NCI-H1436 treated with DMSO at 0.1 percent for 48 hours (cell line): ENCODE data around the gene ATP9A.
"Not testable (repeated sequence)": the region's sequence is repeated elsewhere in the genome, so short reads cannot be mapped to it uniquely, and the experiment has no call there.

Experiments used
- DNase-seq: peaks from one replicate; lab custom pipeline; 2025; lab: John Stamatoyannopoulos, UW

Gene ATP9A

DNA sequence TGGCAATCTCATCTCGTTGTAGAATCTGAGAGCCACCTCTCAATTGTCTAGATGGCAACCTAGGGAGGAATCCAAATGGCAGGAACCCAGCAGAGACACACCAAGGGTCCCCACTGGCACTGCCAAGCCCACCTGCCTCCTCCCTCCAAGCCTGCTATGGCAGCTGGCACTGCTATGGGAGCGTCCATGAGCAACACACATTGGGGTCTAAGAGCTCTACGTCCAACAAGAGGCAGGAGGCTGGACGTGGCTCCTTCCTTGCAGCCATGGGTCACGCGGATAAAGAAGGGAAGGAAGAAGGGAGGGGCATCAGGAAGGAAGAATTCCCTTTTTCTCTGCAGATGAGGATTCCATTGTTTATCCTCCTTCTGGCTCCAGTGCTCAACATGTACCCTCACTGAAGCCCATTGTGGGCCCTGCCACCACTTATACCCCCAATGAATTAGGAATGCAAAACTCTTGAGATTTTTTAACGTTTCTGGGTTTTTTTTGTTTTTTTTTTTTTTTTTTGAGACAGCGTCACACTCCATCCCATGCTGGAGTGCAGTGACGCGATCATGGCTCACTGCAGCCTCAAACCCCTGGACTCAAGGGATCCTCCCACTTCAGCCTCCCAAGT, 17.3 kb downstream of the ATP9A start:
- DNase-seq, result no peak

DNA sequence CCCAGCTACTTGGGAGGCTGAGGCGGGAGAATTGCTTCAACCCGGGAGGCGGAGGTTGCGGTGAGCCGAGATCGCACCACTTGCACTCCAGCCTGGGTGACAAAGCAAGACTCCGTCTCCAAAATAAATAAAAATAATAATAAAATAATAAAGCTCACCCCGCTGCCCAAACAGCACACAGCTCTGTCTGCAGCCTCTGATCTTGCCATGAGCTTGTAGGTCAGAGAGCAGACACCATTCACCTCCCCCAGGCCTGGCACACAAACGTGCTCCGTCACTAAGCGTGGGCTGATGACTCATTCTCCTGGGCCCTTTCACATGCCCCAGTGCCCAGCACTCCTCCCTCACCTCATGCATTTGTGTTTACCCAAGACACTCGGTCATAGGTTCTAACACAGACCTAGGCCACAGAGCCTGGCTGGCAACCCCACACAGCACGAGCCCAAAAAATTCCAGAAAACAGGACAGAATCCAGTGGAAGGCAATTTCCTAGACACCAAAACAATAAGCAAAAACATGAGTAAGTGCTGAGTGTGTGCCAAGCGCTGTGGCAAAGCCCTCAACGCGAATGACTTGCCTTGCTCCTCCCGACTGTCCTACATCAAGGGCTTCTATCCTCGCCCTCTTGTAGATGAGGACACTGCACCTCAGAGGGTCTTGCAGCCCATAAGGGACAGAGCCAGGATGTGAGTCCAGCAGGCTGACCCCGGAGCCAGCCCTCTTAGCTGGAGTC, 18.0 kb downstream of the ATP9A start:
- no peak for DNase-seq

DNA sequence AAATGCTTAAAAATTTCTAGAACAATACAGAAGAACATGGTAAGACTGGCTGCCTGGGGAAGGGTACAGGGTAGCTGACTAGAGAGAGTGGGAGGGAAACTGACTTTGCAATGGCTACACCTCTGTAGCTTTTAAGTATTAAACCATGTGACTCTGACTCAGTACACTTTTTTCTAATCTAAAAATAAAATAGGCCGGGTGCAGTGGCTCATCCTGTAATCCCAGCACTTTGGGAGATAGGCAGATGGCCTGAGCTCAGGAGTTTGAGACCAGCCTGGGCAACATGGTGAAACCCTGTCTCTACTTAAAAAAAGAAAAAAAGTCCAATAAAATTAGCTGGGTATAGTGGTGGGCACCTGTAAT, 18.5 kb downstream of the ATP9A start:
- DNase-seq, result no peak

DNA sequence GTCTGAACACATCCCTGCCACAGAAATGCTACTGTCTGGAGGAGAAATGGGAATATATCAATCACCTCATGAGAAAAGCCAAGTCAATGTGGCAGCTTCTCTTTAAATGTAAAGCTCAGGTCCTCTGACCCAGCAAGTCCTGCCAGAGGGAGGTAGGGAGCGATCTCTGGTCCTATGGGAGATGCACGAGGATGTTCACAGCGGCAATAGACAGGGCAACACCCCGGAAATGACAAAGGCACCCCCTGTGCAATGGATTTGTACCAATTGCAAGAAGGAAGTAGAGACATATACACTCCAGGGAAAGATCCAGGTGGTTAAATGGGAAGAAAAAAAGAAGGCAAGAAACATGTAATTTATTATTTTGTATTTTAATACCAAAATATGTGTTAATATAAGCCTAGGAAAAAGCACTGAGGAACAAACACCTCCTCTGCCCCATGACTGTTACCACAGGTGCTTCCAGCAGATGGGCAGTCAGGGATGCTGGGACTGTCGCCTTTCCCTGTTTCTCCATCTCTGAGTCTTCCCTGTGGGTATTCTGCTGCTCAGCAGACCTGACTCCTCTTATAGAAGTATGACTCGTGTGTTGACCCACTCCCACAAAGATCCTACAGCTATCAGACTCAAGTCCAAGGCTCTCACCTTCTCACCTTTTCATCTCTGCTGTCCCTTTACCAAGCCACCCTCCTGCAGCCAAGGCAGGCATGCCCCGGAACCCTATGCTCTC, 20.8 kb downstream of the ATP9A start:
- no peak for DNase-seq

DNA sequence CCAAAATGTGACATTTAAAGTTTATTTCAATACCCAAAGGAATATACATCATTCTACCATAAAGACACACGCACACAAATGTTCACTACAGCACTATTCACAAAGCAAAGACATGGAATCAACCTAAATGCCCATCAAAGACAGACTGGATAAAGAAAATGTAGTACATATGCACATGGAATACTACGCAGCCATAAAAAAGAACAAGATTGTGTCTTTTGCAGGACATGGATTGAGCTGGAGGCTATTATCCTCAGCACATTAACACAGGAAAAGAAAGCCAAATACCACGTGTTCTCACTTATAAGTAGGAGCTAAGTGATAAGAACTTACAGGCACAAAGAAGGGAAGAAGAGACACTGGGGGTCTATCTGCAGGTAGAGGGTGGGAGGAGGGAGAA, 22.4 kb downstream of the ATP9A start:
- no peak for DNase-seq

DNA sequence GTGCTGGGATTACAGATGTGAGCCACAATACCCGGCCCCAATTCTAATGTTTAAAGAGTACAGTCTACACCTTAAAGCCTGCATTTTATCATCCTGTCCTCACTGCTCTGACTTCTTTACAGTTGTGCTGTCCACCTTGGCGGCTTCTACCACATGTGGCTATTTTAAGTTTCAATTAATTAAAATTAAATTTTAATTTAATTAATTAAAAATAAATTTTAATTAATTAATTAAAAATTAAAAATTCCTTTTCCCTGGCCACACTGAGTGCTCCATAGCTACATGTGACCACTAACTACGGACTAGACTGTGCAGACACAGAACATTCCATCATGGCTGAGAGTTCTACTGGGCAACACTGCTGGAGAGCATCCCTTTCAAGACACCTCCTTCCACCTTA, 27.4 kb downstream of the ATP9A start:
- no peak for DNase-seq

DNA sequence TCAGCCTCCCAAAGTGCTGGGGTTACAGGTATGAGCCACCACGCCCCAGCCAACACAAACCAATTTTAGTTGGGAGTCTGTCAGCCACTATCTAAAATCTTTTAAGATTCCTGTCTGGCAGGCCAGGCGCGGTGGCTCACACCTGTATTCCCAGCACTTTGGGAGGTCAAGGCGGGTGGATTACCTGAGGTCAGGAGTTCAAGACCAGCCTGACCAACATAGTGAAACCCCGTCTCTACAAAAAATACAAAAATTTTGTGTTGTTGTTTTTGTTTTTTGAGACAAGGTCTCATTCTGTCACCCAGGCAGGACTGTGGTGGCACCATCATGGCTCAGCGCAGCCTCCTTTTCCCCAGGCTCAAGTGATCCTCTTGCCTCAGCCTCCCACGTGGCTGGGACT, 27.9 kb downstream of the ATP9A start:
- DNase-seq, result not testable (repeated sequence)

DNA sequence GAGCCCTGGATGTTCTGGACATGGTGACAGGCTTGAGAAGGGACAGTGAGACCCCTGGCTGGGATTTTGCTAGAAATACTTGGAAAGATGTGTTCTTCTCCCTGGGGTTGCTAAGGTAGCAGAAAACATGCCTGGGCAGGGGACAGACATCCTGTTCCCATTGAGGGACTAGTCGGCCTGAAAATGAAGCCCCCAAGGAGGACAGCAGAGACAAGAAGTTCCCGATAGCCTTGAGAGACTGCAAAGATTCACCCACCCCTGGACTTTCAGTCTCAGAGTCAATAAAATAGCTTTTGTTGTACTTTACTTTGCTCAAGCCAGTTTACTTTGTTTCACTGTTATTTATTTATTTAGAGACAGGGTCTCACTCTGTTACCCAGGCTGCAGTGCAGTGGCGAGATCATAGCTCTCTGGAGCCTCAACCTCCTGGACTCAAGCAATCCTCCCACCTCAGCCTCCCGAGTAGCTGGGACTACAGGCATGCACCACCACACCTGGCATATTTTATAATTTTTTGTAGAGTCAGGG, 28.4 kb downstream of the ATP9A start:
- DNase-seq, result no peak

DNA sequence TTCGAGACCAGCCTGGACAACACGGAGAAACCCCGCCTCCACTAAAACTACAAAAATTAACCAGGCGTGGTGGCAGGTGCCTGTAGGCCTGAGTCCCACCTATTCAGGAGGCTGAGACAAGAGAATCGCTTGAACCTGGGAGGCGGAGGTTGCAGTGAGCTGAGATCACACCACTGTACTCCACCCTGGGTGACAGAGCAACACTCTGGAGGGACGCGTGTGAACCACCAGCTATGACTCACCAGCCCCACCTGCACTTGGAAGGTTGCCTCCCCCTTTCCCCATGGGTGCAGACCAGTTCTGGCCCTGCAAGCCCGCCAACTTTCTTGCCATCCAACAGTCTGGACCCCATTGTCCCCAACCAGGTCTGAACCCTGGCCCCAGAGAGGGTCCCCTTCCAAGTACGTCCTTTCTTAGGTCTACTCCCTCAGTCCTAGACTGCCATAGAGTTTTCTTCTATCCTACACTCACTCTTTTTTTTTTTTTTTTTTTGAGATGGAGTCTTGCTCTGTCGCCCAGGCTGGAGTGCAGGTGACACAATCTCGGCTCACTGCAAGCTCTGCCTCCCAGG, 29.2 kb downstream of the ATP9A start:
- DNase-seq, result no peak

DNA sequence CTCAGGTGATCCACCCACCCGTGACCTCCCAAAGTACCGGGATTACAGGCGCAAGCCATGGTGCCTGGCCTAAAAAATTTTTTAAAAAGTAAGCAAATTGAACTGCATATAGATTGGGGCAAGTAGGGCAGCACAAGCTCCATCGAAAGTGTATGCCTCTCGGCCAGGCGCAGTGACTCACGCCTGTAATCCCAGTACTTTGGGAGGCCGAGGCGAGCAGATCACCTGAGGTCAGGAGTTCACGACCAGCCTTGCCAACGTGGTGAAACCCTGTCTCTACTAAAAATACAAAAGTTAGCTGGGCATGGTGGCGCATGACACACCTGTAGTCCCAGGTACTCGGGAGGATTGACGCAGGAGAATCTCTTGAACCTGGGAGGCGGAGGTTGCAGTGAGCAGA, 29.9 kb downstream of the ATP9A start:
- not testable (repeated sequence) for DNase-seq

DNA sequence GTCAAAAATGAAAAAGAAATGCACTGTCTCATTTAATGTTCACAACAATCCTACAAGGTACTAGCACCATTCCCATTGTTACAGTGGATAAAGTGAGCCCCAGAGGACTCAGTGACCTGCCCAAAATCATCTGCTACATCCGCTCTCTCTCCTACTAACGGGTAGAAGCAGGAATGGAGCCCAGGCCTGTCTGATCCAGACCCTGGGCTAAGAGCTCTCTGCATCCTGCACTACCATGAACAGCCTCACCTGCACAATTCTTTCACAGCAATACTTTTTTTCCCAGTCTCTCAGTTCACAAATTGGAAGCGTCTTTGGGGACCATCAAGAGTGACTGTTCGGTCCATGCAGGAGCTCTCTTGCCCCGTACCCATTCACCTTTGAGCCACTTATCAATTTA, 31.2 kb downstream of the ATP9A start:
- no peak for DNase-seq

DNA sequence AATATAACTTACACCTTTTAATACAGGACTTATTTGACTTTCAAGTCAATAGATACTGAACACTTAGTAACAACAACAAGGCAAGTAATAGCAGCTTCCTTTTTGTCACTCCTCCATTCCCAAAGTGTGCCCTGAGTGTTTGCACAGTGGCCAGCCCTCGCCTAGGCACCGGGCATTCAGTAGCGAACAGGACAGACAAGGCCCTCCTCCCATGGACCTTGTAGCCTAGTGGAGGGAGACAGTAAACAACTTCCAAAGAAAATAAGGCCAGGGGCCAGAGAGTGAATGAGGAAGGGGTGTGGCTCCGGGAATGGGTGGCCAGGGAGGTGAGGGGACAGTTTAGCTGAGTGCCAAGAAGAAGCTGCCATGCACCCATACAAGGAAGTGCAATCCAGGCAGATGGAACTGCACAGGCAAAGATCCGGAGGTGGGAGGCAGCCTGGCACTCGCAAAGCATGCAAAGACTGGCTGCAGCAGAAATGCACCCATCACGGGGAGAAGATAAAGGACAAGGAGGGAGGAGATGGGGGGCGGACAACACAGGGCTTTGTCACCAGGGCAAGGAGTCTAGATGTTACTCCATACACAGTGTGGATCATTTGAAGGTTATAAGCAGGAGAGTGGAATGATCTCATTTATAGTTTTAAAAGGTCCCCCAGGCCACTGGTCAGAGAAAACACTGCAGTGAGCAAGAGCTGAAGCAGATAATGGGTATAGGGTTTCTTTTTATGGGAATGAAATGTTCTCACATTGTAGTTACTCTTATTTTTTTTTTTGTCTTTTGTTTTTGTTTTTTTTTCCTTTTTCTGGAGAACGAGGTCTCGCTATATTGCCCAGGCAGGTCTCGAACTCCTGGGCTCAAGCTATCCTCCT, 32.2 kb downstream of the ATP9A start:
- DNase-seq, result no peak

DNA sequence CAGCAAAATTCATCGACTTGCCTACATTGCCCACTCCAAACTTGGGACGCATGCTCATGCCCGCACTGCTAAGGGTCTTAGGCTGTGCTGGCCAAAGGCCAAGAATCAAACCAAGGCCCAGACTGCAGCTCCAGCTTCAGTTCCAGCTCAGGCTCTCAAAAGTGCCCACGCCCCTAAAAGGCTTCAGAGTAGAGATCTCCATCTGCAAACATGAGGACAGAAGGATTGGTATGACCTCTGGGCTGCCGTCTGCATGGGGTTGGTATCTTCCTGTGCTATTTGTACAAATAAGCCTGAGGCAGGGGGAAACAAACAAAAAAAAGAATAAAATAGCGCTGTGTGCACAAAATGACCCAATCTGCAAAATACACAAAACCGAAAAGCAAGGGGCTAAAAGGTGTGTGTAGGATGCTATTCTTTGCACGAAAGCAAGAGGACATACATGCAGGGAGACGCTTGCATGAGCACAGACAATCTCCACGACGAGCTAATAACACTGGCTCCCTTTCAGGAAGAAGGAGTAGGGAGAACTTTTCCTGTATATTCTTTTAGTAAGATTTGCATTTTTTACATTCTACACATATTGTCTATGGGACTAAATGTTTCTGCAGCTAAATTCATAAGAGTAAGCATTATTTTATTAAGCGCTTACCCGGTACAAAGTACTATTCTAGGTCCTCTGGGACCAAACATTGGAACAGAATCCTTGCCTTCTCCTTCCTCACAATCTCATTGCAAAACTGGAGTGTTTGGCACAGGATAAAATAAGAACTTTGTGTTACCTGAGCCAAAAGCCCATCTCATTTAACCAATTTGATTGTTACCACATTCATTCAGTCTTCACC, 33.1 kb downstream of the ATP9A start:
- no peak for DNase-seq

DNA sequence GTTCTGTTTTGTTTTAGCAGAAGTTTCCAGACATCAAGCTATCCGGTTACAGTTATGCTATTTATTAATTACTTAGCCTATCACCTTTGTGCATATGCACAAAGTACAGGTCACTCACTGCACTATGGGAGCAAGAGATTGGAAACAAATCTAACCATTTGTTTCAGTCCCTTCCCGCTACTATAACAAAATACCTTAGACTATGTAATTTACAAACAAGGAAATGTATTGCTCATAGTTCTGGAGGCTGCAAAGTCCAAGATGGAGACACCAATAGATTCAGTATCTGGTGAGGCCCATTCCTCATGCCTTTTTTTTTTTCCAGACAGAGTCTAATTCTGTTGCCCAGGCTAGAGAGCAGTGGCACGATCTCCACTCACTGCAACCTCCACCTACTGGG, 35.1 kb downstream of the ATP9A start:
- DNase-seq, result no peak

DNA sequence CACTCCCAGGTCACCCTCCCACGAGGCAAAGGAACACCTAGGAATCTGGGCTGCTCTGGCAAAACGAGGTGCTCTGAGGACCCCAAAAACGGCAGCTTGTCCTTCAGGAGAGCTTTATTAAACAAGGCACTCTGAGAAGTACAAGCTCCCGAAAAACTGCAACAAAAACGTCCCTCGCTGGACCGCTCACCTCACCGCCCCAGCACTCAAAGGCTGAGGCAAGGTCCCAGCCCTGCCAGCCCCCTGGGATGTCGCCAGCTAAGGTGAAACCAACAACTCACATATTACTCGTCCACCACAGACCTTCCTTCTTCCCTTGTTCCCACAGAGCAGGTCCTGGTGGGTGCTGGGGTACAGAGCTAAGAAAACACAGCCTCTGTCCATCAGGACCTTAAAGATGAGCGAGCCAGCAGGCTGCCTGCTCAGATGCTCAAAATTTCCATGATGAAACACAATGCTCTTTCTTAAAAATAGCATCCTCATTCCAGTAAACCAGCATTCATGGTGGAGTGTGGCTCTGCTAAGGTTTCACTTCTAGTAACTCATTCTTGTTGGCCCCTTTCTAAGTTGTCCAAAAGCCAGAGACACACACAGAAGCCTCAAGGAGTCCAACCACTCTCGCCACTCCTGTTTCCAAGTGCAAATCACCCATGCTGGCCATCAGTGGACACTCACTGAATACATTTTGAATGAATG, 35.9 kb downstream of the ATP9A start:
- no peak for DNase-seq

DNA sequence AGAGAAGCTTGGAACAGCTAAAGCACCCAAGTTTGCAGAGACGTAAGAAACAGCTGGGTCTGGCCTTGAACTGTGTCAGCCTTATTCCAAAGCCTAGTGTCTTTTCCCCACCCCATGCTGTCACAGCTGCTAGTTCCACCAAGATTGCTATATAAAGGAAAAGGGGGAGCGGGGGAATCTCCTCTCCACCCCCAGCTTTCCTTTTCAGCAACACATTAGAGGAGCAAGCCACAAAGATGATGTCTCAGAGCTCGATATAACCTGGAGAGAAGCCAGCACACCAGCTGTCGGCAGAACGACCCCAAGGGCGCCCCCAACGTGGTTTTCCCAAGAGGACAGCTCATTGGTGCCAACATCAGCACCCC, 36.5 kb downstream of the ATP9A start:
- DNase-seq, result no peak

DNA sequence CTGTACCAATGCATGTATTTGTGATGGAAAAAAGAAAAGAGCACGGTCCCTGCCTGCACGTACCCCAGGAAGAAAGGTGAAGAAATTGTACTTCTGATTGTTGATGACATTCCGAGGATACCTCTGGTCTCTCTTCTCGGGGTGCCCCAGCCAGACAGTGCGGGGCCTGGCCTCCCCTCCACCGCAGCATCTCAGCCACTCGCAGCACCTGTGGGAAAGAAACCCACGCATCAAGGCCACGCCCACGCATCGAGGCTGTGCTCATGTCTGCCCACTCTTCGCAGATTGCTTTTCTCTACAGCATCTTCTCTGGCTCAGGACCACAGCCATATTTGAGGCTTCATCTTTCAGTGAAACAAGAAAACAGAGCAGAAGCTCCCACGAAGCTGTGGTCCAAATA, 38.4 kb downstream of the ATP9A start:
- DNase-seq, result no peak

DNA sequence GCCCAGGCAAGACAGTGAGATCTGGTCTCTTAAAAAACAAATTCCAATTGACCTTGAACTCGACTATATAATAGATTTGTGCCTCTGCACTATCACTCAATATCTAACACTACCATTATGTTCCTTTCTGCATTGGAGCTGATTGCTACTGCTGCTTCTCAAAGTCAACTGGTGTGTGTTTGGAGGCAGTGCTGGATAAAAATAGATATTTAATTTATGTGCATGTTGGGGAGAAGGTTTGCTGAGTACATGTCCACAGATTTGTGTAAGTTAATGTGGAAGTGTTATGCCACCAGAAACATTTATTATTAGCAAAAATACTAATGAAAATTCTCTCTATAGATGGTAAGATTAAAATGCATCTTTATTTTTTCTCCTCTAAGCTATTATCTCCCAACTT, 39.5 kb downstream of the ATP9A start:
- DNase-seq, result no peak

DNA sequence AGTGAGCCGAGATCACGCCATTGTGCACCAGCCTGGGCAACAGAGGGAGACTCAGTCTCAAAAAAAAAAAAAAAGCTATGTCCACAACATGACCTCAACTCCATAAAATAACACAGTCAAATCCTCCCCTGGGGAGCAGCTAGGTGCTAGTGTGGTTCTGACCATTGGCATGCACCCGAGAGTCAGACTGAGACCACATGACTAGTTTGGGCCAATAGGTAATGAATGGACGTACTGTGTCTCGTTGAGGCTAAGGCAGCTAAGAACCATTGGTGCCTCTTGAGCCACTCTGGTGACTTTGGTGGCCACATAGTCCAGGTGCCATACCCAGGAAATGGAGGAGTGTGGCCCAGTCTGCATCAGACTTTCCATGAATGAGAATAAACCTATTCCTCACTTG, 40.3 kb downstream of the ATP9A start:
- DNase-seq, result no peak

DNA sequence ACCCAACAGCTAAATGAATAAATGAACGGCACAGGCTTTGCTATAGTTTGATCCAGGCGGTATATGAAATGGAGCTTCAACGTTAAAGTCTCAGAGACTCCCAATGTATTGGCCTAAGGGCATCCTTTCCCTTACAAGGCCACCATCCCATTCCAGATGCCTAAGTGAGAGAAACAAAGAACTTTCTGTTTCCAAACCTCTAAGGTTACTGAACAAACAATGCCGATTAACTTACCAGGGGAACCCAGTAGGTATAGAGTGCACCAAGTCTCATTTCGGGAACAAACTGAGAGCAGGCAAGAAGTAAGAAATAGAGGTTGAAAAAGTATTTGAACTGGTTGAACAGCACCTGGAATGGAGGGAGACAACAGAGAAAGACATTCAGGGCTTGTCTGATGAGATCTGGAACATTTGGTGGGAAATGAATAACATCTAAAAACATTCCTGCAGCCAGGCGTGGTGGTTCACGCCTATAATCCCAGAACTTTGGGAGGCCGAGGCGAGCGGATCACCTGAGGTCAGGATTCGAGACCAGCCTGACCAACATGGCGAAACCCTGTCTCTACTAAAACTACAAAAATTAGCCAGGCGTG, 42.5 kb downstream of the ATP9A start:
- DNase-seq, result no peak
